MCF 10A (cell line): ENCODE results near the gene SCRN1. TPM values are rescaled to one million over a fixed set of nuclear protein-coding genes. Genes with fewer than 3 reads are reported as not detected.

Experiments
- BruUV-seq: library from RNA; stranded (reverse); fragments of 400-500 nt; replicated peaks from 2 replicates; lab custom pipeline; 2021; lab: Mats Ljungman, UMichigan
- CTCF ChIA-PET: fragments of 300-600 bp; sonication (Branson Sonifier 250); formaldehyde crosslinking; extraction: SDS; loops from one replicate; lab custom pipeline; 2021; ENCODE audit warnings: antibody characterized with exemption, inconsistent platforms; lab: Yijun Ruan, JAX
- POLR2A ChIA-PET: fragments of 300-600, 350-650 bp; sonication (Branson Sonifier 250); formaldehyde crosslinking; extraction: SDS; loops from one replicate; lab custom pipeline; 2020; ENCODE audit warnings: antibody characterized with exemption, inconsistent platforms; lab: Yijun Ruan, JAX
- DNase-seq: peaks from one replicate; pipeline ENCODE4 v3.0.0-alpha.2; 2018; ENCODE audit not compliant: unreplicated experiment
- H3K27ac Mint-ChIP-seq: one replicate; pipeline ENCODE4 v1.8.0; 2022; ENCODE audit warnings: mild to moderate bottlenecking, low read depth, mixed read lengths; ENCODE audit not compliant: unreplicated experiment
- H3K27me3 Mint-ChIP-seq: one replicate; pipeline ENCODE4 v1.8.0; 2022; ENCODE audit warnings: mixed read lengths; ENCODE audit not compliant: insufficient read depth, unreplicated experiment
- H3K36me3 Mint-ChIP-seq: one replicate; pipeline ENCODE4 v1.8.0; 2022; ENCODE audit warnings: mild to moderate bottlenecking, moderate library complexity, mixed read lengths; ENCODE audit not compliant: insufficient read depth, unreplicated experiment
- H3K4me1 Mint-ChIP-seq: one replicate; pipeline ENCODE4 v1.8.0; 2022; ENCODE audit warnings: mixed read lengths; ENCODE audit not compliant: insufficient read depth, unreplicated experiment
- H3K4me3 Mint-ChIP-seq: one replicate; pipeline ENCODE4 v1.8.0; 2022; ENCODE audit warnings: mild to moderate bottlenecking, moderate library complexity, mixed read lengths; ENCODE audit not compliant: unreplicated experiment
- H3K9me3 Mint-ChIP-seq: one replicate; pipeline ENCODE4 v1.8.0; 2022; ENCODE audit warnings: mixed read lengths; ENCODE audit not compliant: unreplicated experiment
- intact Hi-C: fragments of 100-400 bp; cut with micrococcal nuclease; formaldehyde crosslinking; loops from 2 replicates; pipeline ENCODE4 v1.14.1; 2022
- total RNA-seq: library from RNA; stranded (reverse); gene quantifications from 2 replicates; pipeline ENCODE4 v1.2.3, GENCODE V29; 2022
- TF ChIP-seq, protein P1 (sequence below): fragments of 200-600 bp; IDR thresholded peaks from one replicate; pipeline ENCODE4 v1.8.0; 2022; ENCODE audit warnings: antibody characterized with exemption, mild to moderate bottlenecking; ENCODE audit not compliant: unreplicated experiment

The SCRN1 gene
- total RNA-seq, 1 experiment from 2014 or later, result 30.2 TPM

DNA sequence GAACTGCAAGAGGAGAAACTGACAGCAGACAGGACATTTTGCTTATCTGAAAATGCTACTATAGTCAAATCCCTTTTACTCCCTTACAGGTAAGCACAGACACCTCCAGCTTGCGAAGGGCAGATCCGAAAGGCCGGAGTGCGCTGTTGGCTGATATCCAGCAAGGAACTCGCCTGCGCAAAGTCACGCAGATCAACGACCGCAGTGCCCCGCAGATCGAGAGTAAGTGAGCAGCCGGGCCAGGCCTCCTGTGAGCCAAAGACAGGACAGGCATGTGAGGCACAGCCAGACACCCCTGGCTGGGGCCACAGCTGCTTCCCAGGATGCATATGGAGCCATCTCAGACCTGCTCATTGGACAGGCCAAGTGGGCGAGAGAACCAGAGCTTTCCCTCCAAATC lies 113.9 kb downstream of the SCRN1 start:
- H3K9me3 Mint-ChIP-seq, result no peaks in the 10 kb centered on the region
- CTCF ChIA-PET, result interaction anchor here (0.6 to 0.9 kb wide), 3 partner anchors 46 to 319 kb away, joined by 3 to 6 read pairs (median 4); no protein-coding TSS in a partner anchor
- H3K36me3 Mint-ChIP-seq, result no peaks in the 10 kb centered on the region
- H3K4me3 Mint-ChIP-seq, result no peak overlapping the region
- TF ChIP-seq, protein P1, sequence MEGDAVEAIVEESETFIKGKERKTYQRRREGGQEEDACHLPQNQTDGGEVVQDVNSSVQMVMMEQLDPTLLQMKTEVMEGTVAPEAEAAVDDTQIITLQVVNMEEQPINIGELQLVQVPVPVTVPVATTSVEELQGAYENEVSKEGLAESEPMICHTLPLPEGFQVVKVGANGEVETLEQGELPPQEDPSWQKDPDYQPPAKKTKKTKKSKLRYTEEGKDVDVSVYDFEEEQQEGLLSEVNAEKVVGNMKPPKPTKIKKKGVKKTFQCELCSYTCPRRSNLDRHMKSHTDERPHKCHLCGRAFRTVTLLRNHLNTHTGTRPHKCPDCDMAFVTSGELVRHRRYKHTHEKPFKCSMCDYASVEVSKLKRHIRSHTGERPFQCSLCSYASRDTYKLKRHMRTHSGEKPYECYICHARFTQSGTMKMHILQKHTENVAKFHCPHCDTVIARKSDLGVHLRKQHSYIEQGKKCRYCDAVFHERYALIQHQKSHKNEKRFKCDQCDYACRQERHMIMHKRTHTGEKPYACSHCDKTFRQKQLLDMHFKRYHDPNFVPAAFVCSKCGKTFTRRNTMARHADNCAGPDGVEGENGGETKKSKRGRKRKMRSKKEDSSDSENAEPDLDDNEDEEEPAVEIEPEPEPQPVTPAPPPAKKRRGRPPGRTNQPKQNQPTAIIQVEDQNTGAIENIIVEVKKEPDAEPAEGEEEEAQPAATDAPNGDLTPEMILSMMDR, result no peak
- peaks cover 13% of the 10 kb centered on the region for H3K27me3 Mint-ChIP-seq
- no peak overlapping the region for H3K27ac Mint-ChIP-seq
- intact Hi-C loops, result loop anchor here (5.0 kb wide), 1 partner anchor 537 kb away; no protein-coding TSS in a partner anchor
- POLR2A ChIA-PET, result no interaction called here
- no TSS peak for BruUV-seq
- DNase-seq, result no peak
- H3K4me1 Mint-ChIP-seq, result no peaks in the 10 kb centered on the region

DNA sequence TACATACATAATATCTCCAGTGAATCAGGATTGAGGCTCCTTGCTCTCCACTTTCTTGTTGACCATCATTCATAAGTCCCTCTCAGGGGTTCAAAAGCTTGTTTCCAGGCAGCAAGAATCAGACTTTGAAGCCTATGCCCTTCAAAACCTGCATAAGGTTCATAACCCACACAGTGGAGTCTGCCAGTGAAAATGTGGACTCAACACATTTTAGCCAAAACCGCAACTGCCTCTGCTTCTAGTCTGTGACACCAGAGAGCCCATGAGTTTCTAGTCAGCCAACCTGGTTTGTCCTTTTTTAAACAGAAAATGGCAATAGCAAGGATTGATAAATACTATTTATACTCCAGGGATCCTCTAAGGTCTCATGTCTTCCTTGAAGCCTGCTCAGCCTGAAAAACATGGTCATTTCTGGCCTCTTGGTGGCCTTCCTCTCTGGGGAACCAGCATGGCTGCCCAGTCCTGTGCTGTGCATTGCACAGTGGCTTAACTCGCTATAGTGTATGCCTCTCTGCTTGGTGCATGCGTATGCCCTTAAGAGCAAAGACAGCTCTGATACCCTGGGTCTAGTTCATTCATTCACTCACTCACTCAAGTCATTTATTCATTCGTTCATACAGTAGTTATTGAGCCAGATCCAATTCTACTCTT lies 115.8 kb downstream of the SCRN1 start:
- Mint-ChIP-seq H3K4me1 (no peaks in the 10 kb centered on the region), H3K27ac (no peak overlapping the region), H3K27me3 (peaks cover 13% of the 10 kb centered on the region), H3K9me3 (no peaks in the 10 kb centered on the region), H3K36me3 (no peaks in the 10 kb centered on the region), H3K4me3 (no peak overlapping the region)
- intact Hi-C loops, result no loop called here
- TF ChIP-seq, protein P1, result no peak
- POLR2A ChIA-PET, result no interaction called here
- CTCF ChIA-PET, result interaction anchor here (0.5 kb wide), 1 partner anchor 14 kb away, joined by 3 read pairs; no protein-coding TSS in a partner anchor
- no peak for DNase-seq
- BruUV-seq, result no TSS peak

DNA sequence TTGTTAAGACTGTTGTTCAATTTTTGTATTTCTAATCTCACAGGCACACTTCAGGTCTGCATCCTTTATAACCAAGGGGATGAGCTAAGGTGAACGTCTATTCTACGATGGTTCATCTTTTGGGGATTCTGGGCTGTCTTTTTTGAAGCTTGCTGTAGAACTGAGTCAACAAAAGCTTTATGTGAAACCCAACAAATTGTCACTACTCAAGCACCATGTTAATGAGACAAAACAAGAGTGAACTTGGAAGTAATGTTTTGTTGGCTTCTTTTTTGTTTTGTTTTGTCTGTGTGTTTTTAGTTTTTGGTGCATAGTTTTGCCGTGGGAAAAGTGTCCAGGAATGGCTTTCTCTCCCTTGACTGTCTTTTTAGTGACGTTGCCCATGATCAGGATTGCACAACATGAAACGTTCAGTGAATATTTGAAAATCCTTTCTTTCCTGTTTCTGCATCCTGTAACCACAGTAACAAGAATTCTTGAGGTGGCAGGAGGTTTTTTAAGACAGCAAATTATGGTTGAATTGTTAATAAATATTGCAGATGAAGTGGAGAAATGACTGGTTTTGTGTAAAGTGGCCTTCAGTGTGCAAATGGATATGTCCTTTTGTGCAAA lies 117.7 kb downstream of the SCRN1 start:
- Mint-ChIP-seq H3K27me3 (peaks cover 13% of the 10 kb centered on the region), H3K4me1 (no peaks in the 10 kb centered on the region), H3K27ac (no peak overlapping the region), H3K4me3 (no peak overlapping the region), H3K9me3 (no peaks in the 10 kb centered on the region), H3K36me3 (no peaks in the 10 kb centered on the region)
- TF ChIP-seq, protein P1, result no peak
- no TSS peak for BruUV-seq
- POLR2A ChIA-PET, result no interaction called here
- CTCF ChIA-PET, result no interaction called here
- intact Hi-C loops, result no loop called here
- peak; percentile 59 for DNase-seq

Other genes with a start within 250 kb of the SCRN1 start
- gene WIPF3, start 183.3 kb downstream of the SCRN1 start, total RNA-seq, result not detected in 2 replicates
- gene FKBP14, start 36.9 kb upstream of the SCRN1 start, total RNA-seq, result 39.8 and 49.8 TPM in 2 replicates
- gene PLEKHA8, start 38.6 kb upstream of the SCRN1 start, total RNA-seq, result 12.0 and 16.2 TPM in 2 replicates
- 7.5 and 10.5 TPM in 2 replicates for gene MTURN, start 145.2 kb upstream of the SCRN1 start, total RNA-seq